HG02885 (cell line): ENCODE measurements around the gene STK17B.
"Not testable (repeated sequence)": the region's sequence is repeated elsewhere in the genome, so short reads cannot be mapped to it uniquely, and the experiment has no call there.

Experiments
- ATAC-seq: cut with Tn5 transposase; IDR thresholded peaks from one replicate; pipeline ENCODE4 v1.9.1; 2021; ENCODE audit warnings: mild to moderate bottlenecking; ENCODE audit not compliant: unreplicated experiment, poor library complexity

The STK17B gene

DNA sequence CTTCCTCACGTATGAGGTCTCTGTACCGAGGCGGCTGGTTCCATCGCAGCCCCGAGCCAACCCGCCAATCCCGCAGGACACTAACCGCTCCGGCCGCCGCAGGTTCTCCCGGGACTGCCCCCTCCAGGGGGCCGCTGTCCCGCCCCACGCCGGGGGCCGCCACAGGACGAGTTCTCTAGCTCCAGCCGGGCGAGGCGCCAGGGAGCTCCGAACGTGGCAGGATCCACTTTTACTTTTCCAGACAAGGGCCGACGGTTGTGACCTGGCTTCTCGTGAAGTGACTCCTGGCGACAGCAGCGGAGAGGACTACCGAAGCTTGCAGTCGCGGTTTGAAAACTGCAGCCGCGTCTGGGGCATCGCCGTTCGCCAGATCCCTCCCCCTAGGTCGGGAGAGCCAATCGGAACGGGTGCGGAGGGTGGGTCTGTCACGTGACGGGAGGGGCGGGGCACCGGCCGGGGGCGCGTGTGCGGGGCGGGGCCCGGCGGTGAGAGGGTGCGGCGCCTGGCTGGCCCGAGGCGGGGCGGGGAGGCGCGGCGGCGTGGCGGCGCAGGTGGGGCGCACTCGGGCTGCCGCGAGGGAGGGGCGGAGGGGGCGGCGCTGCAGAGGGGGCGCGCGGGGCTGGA lies at the start of gene STK17B:
TSS of gene STK17B (minus strand) at position 331 of the 624 bp plus-strand sequence. CDS start 8,195 bp downstream, outside the sequence.
- peak; percentile 57 for ATAC-seq

DNA sequence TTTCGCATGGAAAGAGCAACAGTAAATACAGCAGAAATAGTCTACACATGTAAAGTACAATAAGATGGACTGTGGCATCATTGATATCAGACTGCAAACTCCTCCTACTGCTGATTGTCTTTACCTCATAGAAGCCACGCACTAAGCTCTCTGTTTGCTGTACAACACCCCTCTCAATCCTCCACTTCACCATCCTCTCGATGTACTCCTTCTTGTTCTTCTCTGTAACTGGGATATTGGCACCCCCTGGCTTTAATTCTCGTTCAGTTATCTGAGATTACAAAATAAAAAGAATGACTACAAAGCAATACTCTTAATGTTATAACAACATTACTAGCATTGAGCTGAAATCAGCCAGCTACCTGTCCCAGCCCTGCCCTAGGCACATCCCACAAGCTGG lies 49.3 kb upstream of the STK17B start:
- ATAC-seq, result no peak

GRCh38 chr2:196219671-196220070 lies 48.3 kb upstream of the STK17B start:
- ATAC-seq, result no peak

DNA sequence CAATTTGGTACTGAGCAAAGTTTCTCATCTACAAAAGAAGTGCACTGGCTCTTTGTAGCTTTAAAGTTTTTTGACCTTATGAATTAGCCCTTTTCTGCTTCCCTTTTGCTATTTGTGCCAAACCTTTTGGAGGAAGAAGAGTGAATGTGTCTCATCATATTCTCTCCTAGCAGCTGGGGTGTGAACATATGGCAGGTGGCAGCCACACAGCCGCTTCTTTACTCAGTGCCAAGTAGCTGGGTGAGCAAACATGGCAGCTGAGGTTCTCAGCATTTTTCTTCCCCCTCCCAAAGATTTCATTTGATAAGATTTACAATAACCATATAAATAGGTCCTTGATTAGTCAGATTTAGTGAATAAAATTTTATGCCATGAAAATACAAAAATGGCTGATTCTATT lies 46.7 kb upstream of the STK17B start:
- ATAC-seq, result no peak

GRCh38 chr2:196217116-196217515 lies 45.7 kb upstream of the STK17B start:
- no peak for ATAC-seq

GRCh38 chr2:196215376-196215775 lies 44.0 kb upstream of the STK17B start:
- no peak for ATAC-seq

GRCh38 chr2:196214156-196214555 lies 42.8 kb upstream of the STK17B start:
- no peak for ATAC-seq

DNA sequence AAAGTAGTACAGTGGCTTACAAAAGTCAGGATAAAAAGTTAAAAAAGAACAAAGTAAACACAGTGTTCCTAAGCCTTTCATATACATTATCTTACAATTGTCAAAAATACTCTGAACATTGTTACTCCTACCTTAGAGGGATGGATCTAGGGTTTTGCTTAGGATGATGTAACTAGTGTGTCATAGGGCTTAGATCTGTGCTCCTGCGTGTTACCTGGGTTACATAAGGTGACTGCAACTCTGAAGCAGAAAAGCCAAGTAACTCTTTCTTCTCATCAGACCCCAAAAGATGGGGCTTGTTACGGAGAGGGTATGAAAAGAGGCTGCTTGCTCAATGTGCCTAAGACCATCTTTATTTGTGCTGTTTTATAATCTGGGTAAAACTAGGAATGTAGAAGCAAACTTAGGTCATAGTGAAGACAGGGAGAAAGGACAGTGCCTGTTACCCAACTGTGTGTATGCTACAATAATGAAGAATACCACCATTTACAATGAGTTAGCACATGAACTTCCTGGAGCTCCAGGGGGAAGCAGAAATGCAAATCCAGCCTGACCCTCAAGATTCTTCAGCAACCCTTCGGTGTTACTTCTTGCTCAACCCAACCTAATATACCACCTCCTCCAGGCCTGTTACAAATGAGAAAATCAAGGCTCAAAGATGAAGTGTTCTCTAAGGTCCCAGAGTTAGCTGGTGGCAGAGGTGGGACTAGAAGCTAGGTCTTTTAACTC lies 42.0 kb upstream of the STK17B start:
- ATAC-seq, result no peak

DNA sequence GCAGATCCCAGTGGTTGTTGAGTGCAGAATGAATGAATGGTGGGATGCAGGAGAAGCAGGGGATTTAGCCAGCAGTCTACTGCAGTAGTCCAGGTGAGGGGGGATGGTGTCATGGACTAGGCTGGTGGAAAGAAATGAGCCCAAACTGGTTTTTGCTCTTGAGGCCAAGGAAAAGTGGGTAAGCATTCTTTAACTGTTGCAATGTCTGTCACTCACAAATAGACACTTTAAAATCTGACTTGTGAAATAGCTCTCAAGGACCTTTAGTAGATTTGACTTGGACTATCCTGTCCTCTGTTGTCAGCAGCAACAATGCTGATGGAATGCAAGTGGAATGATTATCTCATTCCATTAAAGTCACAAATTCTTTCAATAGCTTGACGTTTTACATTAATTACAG lies 37.5 kb upstream of the STK17B start:
- ATAC-seq, result no peak

- no peak for ATAC-seq
These were observed 35.4 kb upstream of the STK17B start for GRCh38 chr2:196206804-196207203.

- ATAC-seq, result no peak
These were observed 34.6 kb upstream of the STK17B start for GRCh38 chr2:196205881-196206435.

GRCh38 chr2:196205011-196205766 lies 33.8 kb upstream of the STK17B start:
- ATAC-seq, result no peak

- ATAC-seq, result no peak
These were observed 30.0 kb upstream of the STK17B start for GRCh38 chr2:196201229-196202009.

DNA sequence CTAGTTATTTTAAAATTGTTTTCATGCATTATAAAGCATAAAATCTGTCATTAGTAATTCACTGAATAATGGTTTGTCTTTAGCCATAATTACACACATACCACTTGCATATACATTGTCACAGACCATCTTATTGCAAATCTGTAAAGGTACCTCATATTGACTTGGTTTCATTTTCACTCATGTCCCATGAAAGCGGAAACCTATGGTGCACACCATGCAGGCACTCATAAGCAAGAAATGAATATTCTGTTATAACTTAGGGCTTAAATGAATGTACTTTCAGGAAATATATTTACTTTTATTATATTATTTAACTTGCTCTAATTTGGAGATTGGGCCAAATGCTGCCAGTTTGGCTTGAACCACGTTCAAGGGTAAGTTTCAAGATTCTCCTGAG lies 29.2 kb upstream of the STK17B start:
- ATAC-seq, result peak; percentile 99

- ATAC-seq, result no peak
These were observed 24.4 kb upstream of the STK17B start for GRCh38 chr2:196195758-196196157.

GRCh38 chr2:196195302-196195701 lies 23.9 kb upstream of the STK17B start:
- no peak for ATAC-seq

DNA sequence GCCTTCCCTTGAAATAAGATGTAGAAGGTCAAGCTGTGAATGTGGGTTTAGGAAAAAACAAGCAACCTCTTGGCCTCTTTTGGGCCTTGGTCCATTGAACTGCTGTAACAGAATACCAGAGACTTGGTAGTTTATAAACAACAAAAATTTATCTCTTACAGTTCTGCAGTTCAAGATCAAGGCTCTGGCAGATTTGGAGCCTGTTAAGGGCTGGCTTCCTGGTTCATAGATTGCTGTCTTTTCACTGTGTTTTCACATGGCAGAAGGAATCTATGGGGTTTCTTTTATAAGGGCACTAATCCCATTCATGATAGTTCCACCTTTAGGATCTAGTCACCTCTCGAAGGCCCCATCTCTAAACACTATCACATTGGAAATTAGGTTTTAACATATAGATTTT lies 20.2 kb upstream of the STK17B start:
- no peak for ATAC-seq

GRCh38 chr2:196187898-196188458 lies 16.6 kb upstream of the STK17B start:
- peak; percentile 49 for ATAC-seq

DNA sequence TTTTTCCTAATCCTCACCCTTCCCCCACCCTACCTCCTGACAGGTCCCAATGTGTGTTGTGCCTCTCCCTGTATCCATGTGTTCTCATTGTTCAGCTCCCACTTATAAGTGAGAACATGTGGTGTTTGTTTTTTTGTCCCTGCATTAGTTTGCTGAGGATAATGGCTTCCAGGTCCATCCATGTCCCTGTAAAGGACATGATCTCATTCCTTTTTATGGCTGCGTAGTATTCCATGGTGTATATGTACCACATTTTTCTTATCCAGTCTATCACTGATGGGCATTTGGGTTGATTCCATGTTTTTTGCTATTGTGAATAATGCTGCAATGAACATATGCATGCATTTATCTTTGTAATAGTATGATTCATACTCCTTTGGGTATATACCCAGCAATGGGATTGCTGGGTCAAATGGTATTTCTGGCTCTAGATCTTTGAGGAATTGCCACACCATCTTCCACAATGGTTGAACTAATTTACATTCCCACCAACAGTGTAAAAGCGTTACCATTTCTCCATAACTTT lies 15.9 kb upstream of the STK17B start:
- ATAC-seq, result not testable (repeated sequence)
